GM21825 (cell line): ENCODE measurements around the gene FAM149B1.
A peak's percentile ranks its signal among the peaks of the same experiment; 100 is the strongest.
"Not testable (repeated sequence)": the region's sequence is repeated elsewhere in the genome, so short reads cannot be mapped to it uniquely, and the experiment has no call there.

ENCODE experiments used
- ATAC-seq: cut with Tn5 transposase; IDR thresholded peaks from one replicate; pipeline ENCODE4 v1.9.1; 2021; ENCODE audit warnings: mild to moderate bottlenecking, moderate library complexity; ENCODE audit not compliant: unreplicated experiment

The FAM149B1 gene

GRCh38 chr10:73167783-73168464, at the start of gene FAM149B1, which contains the start of gene ECD:
FAM149B1 (plus strand) TSS chr10:73168119; CDS start chr10:73168340, 221 bp downstream.
ECD (minus strand) TSS chr10:73168008; CDS start chr10:73163937, 4,071 bp downstream.
- ATAC-seq: peak; percentile 94

- no peak for ATAC-seq
These were observed 48.5 kb upstream of the FAM149B1 start for GRCh38 chr10:73119457-73119856.

GRCh38 chr10:73119952-73120351, 48.0 kb upstream of the FAM149B1 start:
- no peak for ATAC-seq

- ATAC-seq: no peak
These were observed 41.6 kb upstream of the FAM149B1 start for GRCh38 chr10:73126343-73126742.

- ATAC-seq: no peak
These were observed 36.6 kb upstream of the FAM149B1 start for GRCh38 chr10:73131301-73131700.

GRCh38 chr10:73131913-73132686, 35.8 kb upstream of the FAM149B1 start:
- no peak for ATAC-seq

GRCh38 chr10:73134727-73135126, 33.2 kb upstream of the FAM149B1 start:
- no peak for ATAC-seq

- no peak for ATAC-seq
These were observed 31.3 kb upstream of the FAM149B1 start for GRCh38 chr10:73136627-73137026.

- ATAC-seq: no peak
These were observed 28.7 kb upstream of the FAM149B1 start for GRCh38 chr10:73139251-73139650.

GRCh38 chr10:73141603-73142002, 26.3 kb upstream of the FAM149B1 start:
- ATAC-seq: no peak

GRCh38 chr10:73150633-73151413, 17.1 kb upstream of the FAM149B1 start:
- ATAC-seq: not testable (repeated sequence)

GRCh38 chr10:73152009-73152408, 15.9 kb upstream of the FAM149B1 start:
- no peak for ATAC-seq

GRCh38 chr10:73156054-73156453, 11.9 kb upstream of the FAM149B1 start:
- no peak for ATAC-seq

- ATAC-seq: no peak
These were observed 8.8 kb upstream of the FAM149B1 start for GRCh38 chr10:73159038-73159648.

- no peak for ATAC-seq
These were observed 6.8 kb upstream of the FAM149B1 start for GRCh38 chr10:73161079-73161478.

GRCh38 chr10:73161662-73162061, 6.3 kb upstream of the FAM149B1 start:
- no peak for ATAC-seq

- ATAC-seq: no peak
These were observed 4.8 kb upstream of the FAM149B1 start for GRCh38 chr10:73163096-73163495.

- ATAC-seq: no peak
These were observed 947 bp upstream of the FAM149B1 start for GRCh38 chr10:73166972-73167371.

- no peak for ATAC-seq
These were observed 499 bp upstream of the FAM149B1 start for GRCh38 chr10:73167458-73167782.

GRCh38 chr10:73168465-73168803, 515 bp downstream of the FAM149B1 start:
- ATAC-seq: no peak

- ATAC-seq: no peak
These were observed 1.4 kb downstream of the FAM149B1 start for GRCh38 chr10:73169320-73169719.
